ENCODE data around the gene LRP10.

LRP10 gene

DNA sequence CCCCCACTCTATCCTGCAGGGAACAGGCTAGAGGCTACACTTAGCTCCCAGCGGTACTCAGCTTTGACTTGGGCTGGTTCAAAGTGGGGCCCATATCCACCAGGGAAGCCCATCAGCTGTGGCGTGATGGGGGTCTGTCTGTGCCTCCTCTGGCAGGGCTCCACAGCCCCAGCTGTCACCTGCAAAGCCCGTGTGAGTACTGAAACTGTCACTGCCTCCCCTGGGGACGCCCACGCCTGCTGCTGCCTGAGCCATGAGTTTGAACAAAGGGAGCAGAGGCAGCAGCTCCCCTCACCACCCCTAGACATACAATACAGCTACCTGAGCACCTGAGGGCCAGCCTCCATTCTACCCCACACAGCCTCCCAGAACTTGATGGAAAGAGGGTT lies 16.4 kb downstream of the LRP10 start:
- Histone ChIP-seq H3K36me3 (replicated peaks) (no peaks in the 10 kb centered on the region), H3K27ac (no peak overlapping the region), H3K4me3 (ENCODE audit: low read depth, low read length) (peak overlapping the region; percentile 59), H3K27me3 (replicated peaks) (no peaks in the 10 kb centered on the region)
- no peak for TF ChIP-seq CTCF (IDR thresholded peaks at IDR 0.05; ENCODE audit: low read depth, low read length, missing control alignments)
- DNase-seq = no peak
- in situ Hi-C loops (cut with HindIII; ENCODE audit: low pct_ligation_motif_present, low sequenced_read_pairs) = no loop called here

DNA sequence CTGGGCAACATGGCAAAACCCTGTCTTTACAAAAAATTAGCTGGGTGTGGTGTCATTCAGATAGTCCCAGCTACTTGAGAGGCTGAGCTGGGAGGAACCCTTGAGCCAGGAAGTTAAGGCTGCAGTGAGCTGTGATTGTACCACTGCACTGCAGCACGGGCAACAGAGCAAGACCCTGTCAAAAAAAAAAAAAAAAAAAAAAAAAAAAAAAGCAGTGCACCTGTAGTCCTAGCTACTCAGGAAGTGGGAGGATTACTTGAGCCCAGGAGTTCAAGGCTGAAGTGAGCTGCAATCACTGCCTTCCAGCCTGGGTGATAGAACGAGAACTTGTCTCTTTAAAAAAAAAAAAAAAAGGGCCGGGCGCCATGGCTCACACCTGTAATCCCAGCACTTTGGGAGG lies 17.1 kb downstream of the LRP10 start:
- no peak for DNase-seq
- Histone ChIP-seq H3K27ac (no peak overlapping the region), H3K4me3 (ENCODE audit: low read depth, low read length) (no peak overlapping the region), H3K27me3 (replicated peaks) (no peaks in the 10 kb centered on the region), H3K36me3 (replicated peaks) (no peaks in the 10 kb centered on the region)
- in situ Hi-C loops (cut with HindIII; ENCODE audit: low pct_ligation_motif_present, low sequenced_read_pairs) = no loop called here
- TF ChIP-seq CTCF (IDR thresholded peaks at IDR 0.05; ENCODE audit: low read depth, low read length, missing control alignments) = no peak

- no peaks in the 10 kb centered on the region for H3K36me3 ChIP-seq (replicated peaks)
- DNase-seq = no peak
- in situ Hi-C loops (cut with HindIII; ENCODE audit: low pct_ligation_motif_present, low sequenced_read_pairs) = no loop called here
- no peak overlapping the region for H3K4me3 ChIP-seq (ENCODE audit: low read depth, low read length)
- no peak overlapping the region for H3K27ac ChIP-seq
- no peaks in the 10 kb centered on the region for H3K27me3 ChIP-seq (replicated peaks)
- no peak for TF ChIP-seq CTCF (IDR thresholded peaks at IDR 0.05; ENCODE audit: low read depth, low read length, missing control alignments)
These were observed 18.9 kb downstream of the LRP10 start for GRCh38 chr14:22890416-22890815.

- Histone ChIP-seq H3K36me3 (replicated peaks) (no peaks in the 10 kb centered on the region), H3K27me3 (replicated peaks) (no peaks in the 10 kb centered on the region), H3K27ac (no peak overlapping the region), H3K4me3 (ENCODE audit: low read depth, low read length) (no peak overlapping the region)
- no peak for DNase-seq
- TF ChIP-seq CTCF (IDR thresholded peaks at IDR 0.05; ENCODE audit: low read depth, low read length, missing control alignments) = no peak
- in situ Hi-C loops (cut with HindIII; ENCODE audit: low pct_ligation_motif_present, low sequenced_read_pairs) = no loop called here
These were observed 20.9 kb downstream of the LRP10 start for GRCh38 chr14:22892488-22892887.

GRCh38 chr14:22893706-22894105 lies 22.2 kb downstream of the LRP10 start:
- in situ Hi-C loops (cut with HindIII; ENCODE audit: low pct_ligation_motif_present, low sequenced_read_pairs) = no loop called here

More at GRCh38 chr14:22893706-22894105, 22.2 kb downstream of the LRP10 start:
- Histone ChIP-seq H3K27me3 (replicated peaks) (no peaks in the 10 kb centered on the region), H3K4me3 (ENCODE audit: low read depth, low read length) (no peak overlapping the region), H3K27ac (no peak overlapping the region), H3K36me3 (replicated peaks) (no peaks in the 10 kb centered on the region)
- no peak for TF ChIP-seq CTCF (IDR thresholded peaks at IDR 0.05; ENCODE audit: low read depth, low read length, missing control alignments)
- no peak for DNase-seq
